Activated CD4-positive, alpha-beta T cell treated with anti-CD3 and anti-CD28 coated beads, Interleukin-2, amount 50 U/mL, for 4 hours (primary cell): ENCODE measurements around the gene SMAD7.

Source experiments
- DNase-seq, 2 experiments: peaks; one replicate each; pipeline ENCODE4 v3.0.0-alpha.2; 2020

The SMAD7 gene, protein sequence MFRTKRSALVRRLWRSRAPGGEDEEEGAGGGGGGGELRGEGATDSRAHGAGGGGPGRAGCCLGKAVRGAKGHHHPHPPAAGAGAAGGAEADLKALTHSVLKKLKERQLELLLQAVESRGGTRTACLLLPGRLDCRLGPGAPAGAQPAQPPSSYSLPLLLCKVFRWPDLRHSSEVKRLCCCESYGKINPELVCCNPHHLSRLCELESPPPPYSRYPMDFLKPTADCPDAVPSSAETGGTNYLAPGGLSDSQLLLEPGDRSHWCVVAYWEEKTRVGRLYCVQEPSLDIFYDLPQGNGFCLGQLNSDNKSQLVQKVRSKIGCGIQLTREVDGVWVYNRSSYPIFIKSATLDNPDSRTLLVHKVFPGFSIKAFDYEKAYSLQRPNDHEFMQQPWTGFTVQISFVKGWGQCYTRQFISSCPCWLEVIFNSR

DNA sequence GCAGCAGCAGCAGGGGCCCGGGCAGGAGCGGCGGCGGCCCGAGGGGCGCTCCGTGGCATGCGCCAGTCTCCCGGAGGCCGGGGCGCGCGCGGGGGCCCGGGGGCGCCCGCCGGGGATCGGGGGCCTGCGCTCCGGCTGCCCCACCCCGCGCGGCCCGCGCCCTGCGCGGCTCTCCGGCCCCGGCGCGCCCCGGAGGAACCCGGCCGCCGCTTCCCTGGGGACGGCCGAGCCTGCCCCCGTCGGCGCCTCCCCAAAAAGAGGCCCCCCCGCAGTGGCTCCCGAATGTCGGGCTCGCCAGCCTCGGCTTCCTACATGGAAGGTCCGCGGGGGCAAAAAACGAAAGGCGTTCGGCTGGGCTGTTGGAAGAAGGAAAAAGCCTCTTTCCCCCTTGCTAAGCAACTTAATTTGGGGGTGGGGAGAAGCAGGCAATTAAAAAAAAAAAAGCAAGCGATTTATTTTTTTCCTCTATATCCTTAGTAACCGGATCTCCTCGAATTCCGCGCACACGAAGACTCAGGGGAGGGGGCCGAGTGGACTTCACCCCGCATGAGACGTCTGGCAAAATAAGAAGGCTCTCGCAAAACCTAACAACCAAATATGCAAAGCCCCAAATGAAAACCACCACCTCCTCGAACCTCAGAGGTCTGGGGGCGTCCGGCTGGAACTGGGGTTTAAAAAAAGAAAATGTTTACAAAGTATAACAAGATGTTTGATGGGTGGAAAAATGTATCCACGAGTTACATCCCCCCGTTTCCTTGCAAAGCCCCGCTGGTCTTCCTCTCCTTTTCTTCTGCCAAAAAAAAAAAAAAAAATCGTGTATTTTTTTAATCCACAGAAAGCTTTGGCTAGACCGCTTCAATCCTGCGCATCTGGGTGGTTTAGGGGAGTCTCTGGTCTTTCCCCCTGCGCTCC, at the start of gene SMAD7:
Gene SMAD7 (minus strand): TSS at position 430 of the 912 bp plus-strand sequence. CDS start 541 bp downstream, outside the sequence.
- DNase-seq, result no peak

DNA sequence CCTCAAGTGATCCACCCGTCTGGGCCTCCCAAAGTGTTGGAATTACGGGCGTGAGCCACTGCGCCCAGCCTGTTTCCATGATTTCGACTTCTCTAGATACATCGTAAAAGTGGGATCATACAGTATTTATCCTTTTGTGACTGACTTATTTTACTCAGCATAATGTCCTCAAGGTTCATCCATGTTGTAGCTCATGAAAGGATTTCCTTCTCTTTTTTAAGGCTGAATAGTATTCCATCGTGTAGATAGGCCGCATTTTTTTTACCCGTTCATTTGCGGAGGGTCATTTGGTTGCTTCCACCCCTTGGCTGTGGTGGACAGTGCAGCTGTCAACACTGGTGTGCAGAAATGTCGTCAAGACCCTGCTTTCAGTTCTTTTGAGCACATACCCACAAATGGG, 48.8 kb upstream of the SMAD7 start:
- DNase-seq, result no peak

DNA sequence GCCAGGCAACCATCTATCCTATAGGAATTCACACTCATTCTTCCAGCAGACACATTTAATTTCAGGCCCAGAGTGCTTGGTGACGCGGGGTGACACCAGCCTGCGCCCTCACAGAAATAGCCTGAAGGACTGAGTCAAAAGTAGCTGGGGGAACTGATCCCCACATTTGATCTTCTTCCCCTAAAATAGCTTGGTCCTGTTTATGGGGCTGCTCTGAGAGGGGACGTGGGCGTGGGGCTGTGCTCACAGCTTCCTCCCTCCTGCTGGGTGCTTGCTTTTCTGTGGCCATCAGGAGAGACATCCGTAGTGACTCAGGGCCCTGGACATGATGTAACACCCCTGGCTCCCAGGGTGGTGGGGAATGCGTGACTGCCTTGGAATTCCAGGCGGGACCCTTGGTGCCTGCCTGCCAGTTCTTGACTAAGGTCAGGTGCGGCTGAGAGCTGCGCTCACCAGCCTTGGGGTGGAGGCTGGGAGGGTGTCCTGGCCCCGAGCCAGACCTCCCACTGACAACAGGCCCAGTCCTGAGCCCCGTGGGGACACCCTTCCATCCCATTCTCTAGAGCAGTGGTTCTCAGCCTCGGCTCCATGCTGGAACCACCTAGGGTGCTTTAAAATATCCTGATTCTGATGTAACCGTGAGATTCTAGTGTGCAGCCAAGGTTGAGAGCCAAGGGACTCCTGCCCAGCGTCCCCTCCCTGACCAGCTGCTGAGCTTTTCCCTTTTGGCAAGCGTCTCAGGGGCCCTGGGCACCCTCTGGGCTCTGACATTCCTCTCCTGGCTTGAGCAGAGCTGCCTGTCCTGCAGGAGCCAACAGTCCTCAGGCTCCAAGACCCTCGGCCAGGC, 47.4 kb upstream of the SMAD7 start:
- no peak for DNase-seq

DNA sequence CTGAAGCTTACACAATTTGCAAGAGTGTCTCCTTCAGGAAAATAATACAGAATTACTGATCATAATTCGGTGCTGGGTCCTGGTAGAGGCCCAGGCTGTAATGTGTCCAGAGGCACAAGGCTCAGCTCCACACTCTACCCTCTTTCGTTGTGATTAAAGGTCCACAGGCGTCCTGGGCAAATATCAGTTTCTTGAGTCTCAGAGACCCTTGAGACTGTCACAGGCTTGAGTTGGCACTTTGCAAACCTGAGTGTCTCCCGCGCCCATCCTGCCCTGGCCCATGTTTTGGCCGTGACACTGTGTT, 46.9 kb upstream of the SMAD7 start:
- DNase-seq, result no peak

DNA sequence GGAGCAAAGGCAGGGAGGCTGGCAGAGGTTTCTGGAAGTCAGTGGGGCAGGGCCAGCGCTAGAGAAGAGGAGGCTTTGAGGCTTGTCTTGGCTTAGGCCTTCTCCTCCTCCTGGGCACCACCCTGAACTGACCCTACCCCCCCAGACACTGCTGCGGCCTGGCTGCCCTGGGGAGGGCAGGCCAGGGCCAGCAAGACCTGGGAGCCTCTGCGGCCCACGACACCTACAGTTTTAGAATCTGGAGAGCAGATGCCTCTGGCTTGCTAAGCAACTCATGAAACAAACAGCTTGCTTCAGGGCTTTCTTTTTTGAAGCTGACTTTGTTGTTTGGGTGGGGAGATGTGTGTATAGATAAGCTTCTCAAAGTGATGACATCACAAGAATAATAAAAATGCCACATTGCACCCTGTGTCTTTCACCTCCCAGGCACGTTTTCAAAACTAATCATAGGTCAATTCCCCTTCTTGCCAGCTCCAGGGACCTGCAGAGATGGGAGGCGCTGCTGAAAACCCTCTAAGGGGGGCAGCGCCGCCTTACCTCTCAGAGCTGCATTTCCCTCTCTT, 46.2 kb upstream of the SMAD7 start:
- DNase-seq, result no peak

DNA sequence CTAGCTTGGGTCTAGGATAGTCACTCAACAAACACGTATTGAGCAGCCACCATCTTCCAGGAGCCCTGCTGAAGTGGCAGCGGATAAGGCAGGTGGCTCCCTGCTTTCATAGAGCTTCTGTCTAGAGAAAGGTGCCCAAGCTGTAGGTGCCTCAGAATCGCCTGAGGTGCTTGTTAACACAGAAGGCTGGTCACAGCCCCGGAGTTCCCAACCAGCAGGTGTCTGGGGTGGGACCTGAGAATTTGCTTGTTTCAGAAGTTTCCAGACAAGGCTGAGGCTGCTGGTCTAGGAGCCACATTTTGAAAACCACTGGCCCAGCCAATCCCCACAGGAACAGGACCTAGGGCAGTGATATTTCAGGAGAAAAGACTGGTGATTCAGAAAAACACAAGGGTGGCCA, 45.3 kb upstream of the SMAD7 start:
- no peak for DNase-seq

DNA sequence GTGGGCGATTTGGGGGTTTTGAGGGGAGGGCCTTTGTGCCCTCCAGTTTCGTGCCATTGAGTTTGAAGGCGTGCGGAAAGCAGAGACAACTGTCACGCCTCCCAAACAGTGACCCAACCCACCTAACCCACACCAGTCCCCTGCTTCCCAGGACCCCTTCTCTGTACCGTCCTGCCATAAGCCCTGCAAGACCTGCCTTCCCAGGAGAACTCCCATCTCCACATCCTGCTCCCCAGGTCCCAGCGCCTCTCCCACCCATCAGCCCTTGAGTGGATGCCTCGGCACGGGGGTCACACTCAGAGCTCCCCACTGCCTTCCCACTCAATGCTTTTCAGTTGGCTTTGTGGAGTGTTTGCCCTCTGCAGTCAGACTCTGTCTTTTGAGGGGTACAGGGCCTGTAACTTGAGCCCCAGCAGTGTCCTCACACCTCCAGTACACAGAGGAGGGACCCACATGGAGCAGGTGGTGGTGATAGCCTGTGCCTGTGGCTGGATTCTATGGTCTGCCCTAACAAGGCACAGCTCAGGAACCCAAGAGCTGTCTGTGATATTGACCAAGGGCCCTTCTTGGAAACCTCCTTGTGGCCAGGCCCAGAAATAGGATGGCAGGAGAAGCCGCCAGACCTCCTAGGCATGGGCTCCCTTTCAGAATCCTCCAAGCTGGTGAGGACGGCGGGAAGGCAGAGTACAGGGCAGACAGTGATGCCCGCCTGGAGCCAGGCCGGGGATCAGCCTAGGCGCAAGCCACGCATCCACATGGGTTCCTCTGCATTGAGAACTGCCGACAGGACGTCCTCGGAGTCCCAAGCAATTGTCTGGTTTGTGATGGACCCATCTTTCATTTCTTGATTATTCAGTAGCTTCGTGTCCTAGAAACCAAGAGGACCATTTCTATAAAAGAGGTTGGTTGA, 44.4 kb upstream of the SMAD7 start:
- no peak for DNase-seq

DNA sequence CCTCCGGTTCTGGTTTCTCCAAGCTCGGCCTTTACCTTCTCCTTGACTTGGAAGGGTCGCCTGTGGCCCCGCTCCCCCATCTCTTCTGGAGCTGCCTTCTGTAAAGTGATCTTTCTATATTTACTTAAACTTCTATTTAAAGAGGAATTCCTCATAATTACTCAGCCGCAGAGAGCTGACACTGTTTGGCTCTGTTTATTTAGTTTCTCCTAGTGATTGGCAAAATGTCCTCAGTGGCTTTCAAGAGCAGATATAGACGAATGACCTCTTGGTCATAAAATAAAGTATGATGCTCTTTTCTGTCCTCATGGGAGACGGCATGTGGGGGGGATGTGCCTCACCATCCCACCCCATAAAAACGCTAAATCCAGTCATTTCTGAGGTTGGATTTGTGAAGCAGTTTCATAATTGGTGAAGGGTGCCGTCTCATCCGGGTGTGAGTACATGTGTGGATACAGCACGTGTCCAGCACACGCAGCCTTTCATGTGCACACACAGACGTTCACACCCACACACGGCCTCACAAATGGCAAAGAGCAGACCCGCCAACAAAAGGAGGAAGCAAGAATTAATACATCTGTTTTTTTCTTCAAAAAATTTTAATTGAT, 43.4 kb upstream of the SMAD7 start:
- DNase-seq, result no peak

DNA sequence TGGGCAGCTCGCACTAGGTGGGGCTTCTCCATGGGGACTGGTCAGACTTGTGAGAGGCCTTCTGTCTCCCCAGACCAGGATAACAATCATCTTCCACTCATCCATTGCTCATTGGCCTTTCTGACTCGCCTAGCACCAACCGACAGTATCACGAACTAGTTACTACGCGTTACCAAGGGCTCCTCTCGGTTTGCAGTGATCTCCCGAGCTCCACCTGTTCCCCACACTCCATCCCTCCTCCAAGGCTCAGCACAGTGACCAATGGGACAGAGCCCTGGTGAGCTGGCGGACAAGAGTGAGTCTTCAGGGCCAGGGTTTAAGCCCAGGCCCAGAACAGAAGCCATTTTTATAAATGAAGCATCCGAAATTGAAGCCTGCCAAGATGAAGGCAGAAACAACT, 42.8 kb upstream of the SMAD7 start:
- no peak for DNase-seq

DNA sequence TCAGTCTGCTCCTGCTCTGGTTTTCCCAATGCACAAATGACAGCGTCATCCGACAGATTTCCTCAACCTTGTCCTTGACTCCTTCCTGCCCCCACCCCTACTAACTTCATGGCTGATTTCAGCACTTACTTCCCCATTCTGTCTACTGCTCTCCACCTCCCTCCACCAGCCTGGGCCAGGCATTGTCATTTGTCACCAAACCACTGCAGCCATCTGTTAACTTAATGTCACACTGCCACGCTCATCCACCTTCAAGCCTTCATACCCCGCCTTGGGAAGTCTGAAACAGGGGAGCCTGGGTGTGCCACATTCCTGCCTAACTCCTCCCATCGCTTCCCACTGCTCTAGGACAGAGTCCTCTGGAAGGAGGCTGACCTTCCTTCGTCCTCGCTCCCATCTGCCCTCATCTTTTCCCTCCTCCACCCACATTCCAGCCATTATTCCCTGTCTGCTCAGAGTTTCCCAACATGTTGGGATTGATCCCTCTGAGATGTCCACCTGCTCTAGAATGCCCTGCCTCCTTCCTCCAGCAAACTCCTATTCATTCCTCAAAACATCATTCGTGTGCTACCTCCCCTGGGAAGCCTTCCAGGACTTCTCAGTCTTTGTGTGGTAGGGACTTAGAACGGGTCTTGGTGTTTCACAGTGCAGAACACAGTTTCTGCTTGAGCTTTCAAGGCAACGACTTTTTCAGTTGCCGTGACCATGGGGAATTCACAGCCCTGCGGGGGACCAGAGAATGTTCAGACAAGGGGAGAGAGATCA, 42.2 kb upstream of the SMAD7 start:
- no peak for DNase-seq

DNA sequence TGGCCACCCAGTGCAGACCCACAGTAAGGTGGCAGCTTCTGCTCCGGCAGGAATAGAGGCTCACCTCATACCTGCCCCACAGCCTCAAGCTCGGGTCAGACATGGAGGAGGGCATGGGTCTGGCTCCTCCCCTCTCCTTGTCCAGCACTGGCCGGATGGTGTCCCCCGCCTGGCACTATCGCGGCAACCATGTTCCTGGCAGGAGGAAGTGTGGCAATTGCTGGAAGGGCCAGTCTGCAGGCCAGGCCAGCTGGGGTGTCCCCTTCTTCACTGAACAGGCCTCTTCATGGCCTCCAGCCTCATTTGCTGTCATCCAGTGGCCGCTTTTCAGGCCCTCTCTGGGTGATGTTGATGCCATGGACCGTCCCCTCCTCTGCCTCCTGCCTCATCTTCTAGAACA, 41.4 kb upstream of the SMAD7 start:
- DNase-seq, result no peak

DNA sequence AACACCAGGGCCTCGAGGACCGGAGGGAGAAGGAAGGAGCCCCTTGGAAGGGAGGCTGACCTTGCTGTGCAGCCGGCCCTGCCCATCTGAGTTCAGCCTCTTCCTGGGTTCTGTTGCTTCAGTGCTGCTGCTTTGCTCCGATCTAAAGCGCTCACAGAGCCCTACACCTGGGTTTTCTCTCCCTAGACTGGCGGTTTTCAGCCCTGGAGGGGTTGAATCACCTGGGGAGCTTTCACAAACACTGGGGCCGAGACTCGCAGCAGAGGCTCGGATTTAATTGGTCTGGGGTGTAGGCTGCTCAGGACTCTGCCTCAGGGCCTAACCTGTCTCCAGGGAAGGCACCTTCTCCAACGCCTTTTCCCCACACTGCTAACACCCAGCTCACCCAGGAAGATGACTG, 40.9 kb upstream of the SMAD7 start:
- DNase-seq, result no peak

DNA sequence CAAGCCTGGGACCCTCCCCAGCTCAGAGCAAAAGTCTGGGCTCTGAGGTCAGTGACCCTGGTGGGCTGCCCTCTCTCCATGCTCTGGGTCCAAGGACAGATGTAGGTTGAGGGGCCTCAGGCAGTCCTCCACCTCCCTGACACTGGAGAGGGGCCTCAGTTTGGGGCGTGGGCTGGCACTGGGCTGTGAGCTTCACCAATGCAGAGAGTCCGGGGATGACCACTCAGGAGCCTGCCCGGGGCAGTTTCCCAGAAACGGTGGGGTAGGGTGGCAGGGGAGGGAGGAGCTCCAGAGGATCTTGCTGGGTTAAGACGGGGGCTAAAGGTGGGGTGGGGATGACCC, 40.5 kb upstream of the SMAD7 start:
- no peak for DNase-seq

DNA sequence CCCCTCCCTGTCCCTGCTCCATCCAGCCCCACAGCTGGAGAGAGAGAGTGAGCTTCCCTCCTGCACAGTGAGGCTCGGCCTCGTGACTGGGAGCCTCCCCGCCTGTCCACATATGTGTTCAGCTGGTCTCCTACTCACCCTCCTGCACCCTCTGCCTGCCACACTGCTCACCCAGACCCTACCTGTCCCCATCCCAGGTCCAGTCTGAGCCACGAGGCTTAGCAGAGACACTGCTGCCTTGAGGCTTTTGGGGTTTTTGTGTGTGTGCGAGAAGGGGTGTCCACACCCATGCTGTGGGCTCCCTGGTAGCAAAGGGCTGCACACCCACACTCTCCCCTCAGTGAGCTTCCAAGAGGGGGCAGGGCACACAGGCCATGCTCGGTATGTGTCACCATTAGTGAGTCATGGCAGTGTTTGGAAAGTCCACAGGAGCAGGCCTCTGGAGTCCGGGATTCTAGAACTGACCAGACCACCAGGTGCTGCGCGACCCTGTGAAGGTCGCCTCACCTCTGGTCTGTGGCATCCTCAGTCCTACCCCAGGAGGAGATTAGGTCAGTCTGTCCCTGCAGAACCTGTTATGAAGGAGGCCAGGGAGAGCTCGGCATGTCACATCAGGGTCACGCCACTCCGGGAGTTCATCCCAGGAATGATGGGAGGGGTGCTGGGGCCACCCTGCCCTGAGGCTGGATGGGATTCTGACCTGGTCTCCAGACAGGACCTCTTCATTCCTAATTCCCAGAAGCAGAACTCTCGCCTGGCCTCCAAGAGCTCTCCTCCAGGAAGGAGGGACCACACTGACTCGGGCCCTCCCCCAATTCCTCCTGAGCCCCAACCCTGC, 39.9 kb upstream of the SMAD7 start:
- DNase-seq, result no peak

DNA sequence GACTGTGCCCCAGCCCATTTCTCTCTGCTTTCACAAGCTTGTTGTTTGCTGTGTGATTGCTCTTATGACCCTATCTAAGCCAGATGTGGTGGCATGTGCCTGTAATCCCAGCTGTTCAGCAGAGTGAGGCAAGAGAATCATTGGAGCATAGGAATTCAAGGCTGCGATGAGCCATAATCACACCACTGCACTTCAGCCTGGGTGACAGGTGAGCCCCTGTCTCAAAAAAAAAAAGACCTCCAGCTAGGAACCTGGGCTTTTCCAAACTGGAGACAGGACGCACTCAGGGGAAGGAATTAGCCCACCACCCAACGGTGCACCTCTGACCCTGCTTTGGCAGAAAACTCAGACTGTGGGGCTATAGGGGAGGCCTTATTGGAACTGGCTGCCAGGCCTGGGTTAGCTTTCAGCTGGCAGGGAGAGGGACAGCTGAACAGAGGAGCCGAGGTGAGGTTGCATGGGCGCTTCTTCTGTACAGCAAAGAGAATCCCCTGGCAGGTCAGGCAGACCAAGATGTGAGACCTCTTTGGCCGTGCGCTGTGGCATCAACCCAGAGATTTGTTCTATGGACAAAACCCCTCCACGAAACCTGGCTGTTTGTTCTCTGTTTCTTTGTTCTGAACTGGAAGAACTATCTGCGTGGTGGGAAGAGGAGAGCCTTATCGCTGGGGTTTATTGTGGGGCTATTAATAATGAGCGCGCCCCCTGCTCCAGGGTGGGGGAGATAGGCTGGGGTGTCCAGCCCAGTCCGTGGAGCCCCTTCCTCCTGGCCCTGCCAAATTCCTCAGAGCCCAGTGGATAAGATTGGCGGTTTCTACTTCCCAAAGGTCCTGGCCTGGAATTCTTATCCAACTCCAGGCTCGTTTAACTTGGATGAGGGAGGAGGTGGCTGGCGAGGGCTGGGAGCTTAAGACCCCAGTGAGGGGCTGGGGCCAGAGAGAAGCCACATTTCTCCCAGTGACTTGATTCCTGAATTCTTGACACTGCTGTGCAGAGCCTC, 38.8 kb upstream of the SMAD7 start:
- no peak for DNase-seq

DNA sequence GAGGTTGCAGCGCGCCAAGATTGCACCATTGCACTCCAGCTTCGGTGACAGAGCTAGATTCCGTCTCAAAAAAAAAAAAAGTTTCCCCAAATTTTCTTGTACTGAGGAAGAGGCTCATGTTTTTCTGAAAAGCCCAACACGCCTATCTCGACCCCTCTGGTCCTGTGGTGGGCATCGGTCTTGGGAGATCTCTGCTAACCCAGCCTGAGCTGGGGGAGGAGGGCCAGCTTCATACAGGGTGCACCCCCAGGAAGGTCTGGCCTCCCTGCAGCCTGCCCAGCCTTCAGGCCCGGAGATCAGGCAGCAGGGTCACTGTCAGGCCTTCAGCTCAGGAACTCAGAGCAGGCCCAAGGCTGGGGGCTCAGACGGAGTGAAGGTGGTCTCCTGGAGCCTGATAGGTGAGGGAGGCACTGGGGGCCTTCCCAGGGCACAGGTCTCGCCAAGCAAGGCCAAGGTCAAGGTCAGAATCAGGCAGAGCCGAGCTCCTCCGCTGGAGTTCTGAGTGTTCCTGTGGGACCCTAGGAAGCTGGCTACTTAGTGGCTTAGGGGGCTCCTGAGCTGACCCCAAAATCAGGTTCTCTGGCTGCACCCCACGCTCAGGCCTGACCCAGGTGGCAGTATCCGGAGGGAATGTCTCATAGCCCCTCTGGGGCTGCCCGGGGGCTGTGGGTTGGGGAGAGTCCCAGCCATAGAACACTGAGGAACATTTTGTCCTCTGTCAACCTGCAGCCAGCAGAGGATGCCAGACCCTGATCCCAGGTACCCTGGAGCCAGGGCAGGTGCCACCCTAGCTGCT, 37.9 kb upstream of the SMAD7 start:
- no peak for DNase-seq

DNA sequence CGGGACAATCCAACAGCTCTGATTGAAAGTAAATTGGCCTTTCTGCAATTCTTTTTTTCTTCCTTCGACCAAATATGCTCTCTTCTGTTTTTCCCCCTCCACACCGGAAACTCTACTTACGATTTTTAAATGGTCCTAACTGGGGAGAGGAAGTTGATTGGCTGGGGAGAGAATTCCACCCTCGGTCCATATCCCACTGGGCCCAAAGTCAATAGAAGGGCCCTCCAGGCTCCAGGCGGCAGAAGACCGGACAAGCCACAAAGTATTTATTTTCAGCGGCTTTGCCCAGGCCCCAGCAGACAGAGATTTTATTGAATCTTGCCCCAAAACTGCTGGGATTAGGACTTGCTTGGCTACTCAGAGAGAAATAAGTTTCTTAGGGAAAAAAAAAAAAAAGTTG, 37.1 kb upstream of the SMAD7 start:
- no peak for DNase-seq
